Lung (tissue), 12 donors: ENCODE measurements around the gene TIMM23. TPM values are rescaled to one million over a fixed set of nuclear protein-coding genes. Genes with fewer than 3 reads are reported as not detected.
"Not testable (repeated sequence)": the region's sequence is repeated elsewhere in the genome, so short reads cannot be mapped to it uniquely, and the experiment has no call there.

Source experiments
- ATAC-seq: fragments of 200-7000 bp; cut with Tn5 transposase; one replicate; pipeline ENCODE4 v1.9.1; 2020; ENCODE audit warnings: moderate number of reproducible peaks; ENCODE audit not compliant: insufficient read depth, low FRiP score
- DNase-seq, 3 donors: peaks; one replicate each; pipeline ENCODE4 v3.0.0-alpha.2; 2013 to 2017
- H3K27ac ChIP-seq, 2 donors: one replicate each; pipeline ENCODE4 v1.5.1; 2013; ENCODE audit warnings: mild to moderate bottlenecking in 2 of 2, moderate library complexity in 2 of 2, control low read depth in 1 of 2, inconsistent platforms in 1 of 2, low read depth in 1 of 2, low read length in 1 of 2
- H3K27me3 ChIP-seq, 3 donors: one replicate each; pipeline ENCODE4 v1.5.1; 2013; ENCODE audit warnings: low read length in 2 of 3; ENCODE audit not compliant: control insufficient read depth in 3 of 3, insufficient read depth in 3 of 3
- H3K36me3 ChIP-seq, 4 donors: one replicate each; pipeline ENCODE4 v1.5.1; 2013; ENCODE audit warnings: low read length in 4 of 4, mild to moderate bottlenecking in 1 of 4, moderate library complexity in 1 of 4; ENCODE audit not compliant: control insufficient read depth in 4 of 4, insufficient read depth in 4 of 4
- H3K4me1 ChIP-seq, 5 donors: one replicate each; pipeline ENCODE4 v1.5.1; 2013; ENCODE audit warnings: low read length in 5 of 5, mild to moderate bottlenecking in 2 of 5, moderate library complexity in 1 of 5; ENCODE audit not compliant: control insufficient read depth in 5 of 5, insufficient read depth in 5 of 5
- H3K4me3 ChIP-seq: one replicate; pipeline ENCODE4 v1.5.1; 2013; ENCODE audit warnings: mild to moderate bottlenecking, control low read depth, moderate library complexity
- H3K9ac ChIP-seq, 2 donors: one replicate each; pipeline ENCODE4 v1.5.1; 2013; ENCODE audit warnings: low read length in 2 of 2, control low read depth in 1 of 2; ENCODE audit not compliant: insufficient read depth in 1 of 2
- H3K9me3 ChIP-seq, 4 donors: one replicate each; pipeline ENCODE4 v1.5.1; 2013; ENCODE audit warnings: low read length in 3 of 4, mild to moderate bottlenecking in 1 of 4, moderate library complexity in 1 of 4; ENCODE audit not compliant: control insufficient read depth in 4 of 4, insufficient read depth in 3 of 4
- WGBS, 2 donors: extraction: QIAGEN DNeasy Blood & Tissue Kit; methylation state at CpG; one replicate each; pipeline ENCODE4 v1.1.7; 2013; 5-methylcytosine and 5-hydroxymethylcytosine counted together
- polyA plus RNA-seq, 2 donors: library from polyadenylated mRNA; stranded (reverse); fragments of 200-250 nt; gene quantifications; one replicate each; pipeline ENCODE4 v1.2.1, GENCODE V29; 2013
- total RNA-seq, 2 donors: library from RNA; depleted of rRNA in 1 of 2; stranded (reverse); fragments of >200 nt in 1 of 2; gene quantifications; one replicate each; pipeline ENCODE4 v1.2.1, GENCODE V29; 2014 to 2021
- TF ChIP-seq, protein P1 (sequence below): IDR thresholded peaks from 2 replicates; pipeline ENCODE4 v1.5.1; 2012; ENCODE audit warnings: mild to moderate bottlenecking; ENCODE audit errors: control extremely low read depth, extremely low read depth
- donor health status: control.
- donor health status: control.
- donor health status: Bipolar disorder and iron deficiency.
- donor health status: healthy.
- donor health status: DM: yes; HTN: yes; CAD: no.

The TIMM23 gene
- total and polyA plus RNA-seq, 4 donors: 37.0 to 63.1 (median 46.5) TPM

DNA sequence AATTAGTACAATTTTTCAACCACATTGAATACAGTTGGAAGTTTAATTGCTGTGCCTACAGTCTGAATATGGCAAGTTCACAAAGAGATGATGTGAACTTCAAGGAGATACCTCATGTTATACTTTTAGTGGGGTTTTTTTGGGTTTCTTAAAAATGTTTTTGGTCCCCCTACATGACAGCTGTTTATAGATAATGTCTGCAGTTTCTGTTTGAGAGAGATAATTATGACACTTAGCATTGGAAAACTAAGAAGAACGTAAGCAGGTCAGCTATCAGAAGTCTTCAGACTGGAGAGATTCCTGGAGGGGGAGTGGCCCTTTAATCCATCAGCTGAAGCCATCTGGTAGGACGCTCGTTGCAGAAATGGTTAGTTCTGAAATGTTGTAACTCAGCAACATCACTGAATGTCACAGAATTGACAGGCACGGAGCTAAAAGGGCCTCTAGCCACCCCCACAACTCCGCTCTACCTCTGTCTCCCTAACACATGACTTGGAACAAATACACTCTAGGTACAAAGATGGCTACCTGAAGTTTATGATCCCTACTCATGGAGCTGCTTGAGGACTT, 29.0 kb downstream of the TIMM23 start:
- no peak for ATAC-seq
- 67 to 80% methylated on average over 5 of the region's 5 CpGs for WGBS, 2 donors

DNA sequence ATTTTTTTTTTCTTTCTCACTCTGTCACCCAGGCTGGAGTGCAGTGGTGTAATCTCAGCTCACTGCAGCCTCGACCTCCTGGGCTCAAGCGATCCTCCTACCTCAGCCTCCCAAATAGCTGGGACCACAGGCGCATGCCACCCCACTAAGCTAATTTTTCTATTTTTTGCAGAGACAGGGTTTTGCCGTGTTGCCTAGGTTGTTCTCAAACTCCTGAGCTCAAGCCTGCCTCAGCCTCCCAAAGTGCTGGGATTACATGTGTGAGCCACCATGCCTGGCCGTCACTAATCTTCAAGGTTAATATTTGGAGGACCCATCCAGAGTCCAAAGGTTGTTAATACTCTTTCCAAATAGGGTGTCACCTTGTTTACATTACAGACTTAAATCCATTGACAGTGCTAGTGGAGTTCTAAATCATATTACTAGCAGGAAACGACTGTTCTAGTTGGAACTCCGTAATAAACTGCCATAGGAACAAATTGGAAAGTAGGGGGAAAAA, 29.9 kb downstream of the TIMM23 start:
- H3K36me3 ChIP-seq: peaks cover 21 to 48% (median 26%) of the 10 kb centered on the region in 4 donors
- ATAC-seq, H3K27ac ChIP-seq, H3K9me3 ChIP-seq, H3K9ac ChIP-seq, H3K27me3 ChIP-seq, H3K4me1 ChIP-seq, H3K4me3 ChIP-seq, DNase-seq: not testable (repeated sequence)
- WGBS, 2 donors: 93 to 95% methylated on average over 7 of the region's 7 CpGs

More for the DNA sequence above, 29.0 kb downstream of the TIMM23 start:
- no peak overlapping the region for H3K4me3 ChIP-seq
- no peaks in the 10 kb centered on the region for H3K9me3 ChIP-seq
- TF ChIP-seq, protein P1, sequence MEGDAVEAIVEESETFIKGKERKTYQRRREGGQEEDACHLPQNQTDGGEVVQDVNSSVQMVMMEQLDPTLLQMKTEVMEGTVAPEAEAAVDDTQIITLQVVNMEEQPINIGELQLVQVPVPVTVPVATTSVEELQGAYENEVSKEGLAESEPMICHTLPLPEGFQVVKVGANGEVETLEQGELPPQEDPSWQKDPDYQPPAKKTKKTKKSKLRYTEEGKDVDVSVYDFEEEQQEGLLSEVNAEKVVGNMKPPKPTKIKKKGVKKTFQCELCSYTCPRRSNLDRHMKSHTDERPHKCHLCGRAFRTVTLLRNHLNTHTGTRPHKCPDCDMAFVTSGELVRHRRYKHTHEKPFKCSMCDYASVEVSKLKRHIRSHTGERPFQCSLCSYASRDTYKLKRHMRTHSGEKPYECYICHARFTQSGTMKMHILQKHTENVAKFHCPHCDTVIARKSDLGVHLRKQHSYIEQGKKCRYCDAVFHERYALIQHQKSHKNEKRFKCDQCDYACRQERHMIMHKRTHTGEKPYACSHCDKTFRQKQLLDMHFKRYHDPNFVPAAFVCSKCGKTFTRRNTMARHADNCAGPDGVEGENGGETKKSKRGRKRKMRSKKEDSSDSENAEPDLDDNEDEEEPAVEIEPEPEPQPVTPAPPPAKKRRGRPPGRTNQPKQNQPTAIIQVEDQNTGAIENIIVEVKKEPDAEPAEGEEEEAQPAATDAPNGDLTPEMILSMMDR: no peak
- no peak overlapping the region for H3K27ac ChIP-seq
- no peaks in the 10 kb centered on the region for H3K4me1 ChIP-seq
- no peaks in the 10 kb centered on the region for H3K27me3 ChIP-seq
- H3K36me3 ChIP-seq: peaks cover 19 to 40% (median 24%) of the 10 kb centered on the region in 4 donors
- H3K9ac ChIP-seq: no peak overlapping the region
- DNase-seq: no peak

DNA sequence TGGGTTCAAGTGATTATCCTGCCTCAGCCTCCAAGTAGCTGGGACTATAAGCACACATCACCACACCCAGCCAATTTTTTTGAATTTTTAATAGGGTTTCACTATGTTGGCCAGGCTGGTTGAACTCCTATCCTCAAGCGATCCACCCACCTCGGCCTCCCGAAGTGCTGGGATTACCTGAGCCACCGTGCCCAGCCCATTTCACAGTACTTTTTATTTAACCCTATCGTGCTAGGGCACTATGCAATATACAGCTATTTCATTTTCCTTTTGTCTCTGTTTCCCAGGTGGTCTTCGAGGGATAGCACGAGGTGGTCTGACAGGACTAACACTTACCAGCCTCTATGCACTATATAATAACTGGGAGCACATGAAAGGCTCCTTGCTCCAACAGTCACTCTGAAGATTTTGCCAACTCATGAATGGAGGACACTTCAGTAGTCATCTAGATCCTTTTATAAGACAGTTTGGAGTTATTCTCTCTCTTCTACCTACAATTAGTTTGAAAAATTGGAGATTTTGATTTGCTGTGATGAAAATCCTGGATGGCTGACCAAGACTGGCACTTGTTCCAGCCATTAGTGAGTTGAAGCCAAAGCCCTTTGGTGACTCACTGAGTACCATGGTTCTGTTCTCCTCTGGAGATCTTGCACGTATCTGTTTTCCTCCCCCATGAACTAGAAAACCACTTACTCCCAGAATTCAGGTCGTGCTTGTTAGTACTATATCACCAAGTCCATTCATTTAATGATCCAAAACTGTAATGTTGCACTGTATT, 30.8 kb downstream of the TIMM23 start:
- 91 to 94% methylated on average over 9 of the region's 9 CpGs for WGBS, 2 donors
- H3K9me3 ChIP-seq: no peaks in the 10 kb centered on the region
- TF ChIP-seq, protein P1: no peak
- ATAC-seq (no peak), DNase-seq (no peak)
- H3K4me1 ChIP-seq: no peaks in the 10 kb centered on the region
- H3K9ac ChIP-seq: no peak overlapping the region
- H3K36me3 ChIP-seq: peaks cover 25 to 51% (median 29%) of the 10 kb centered on the region in 4 donors
- no peaks in the 10 kb centered on the region for H3K27me3 ChIP-seq
- no peak overlapping the region for H3K27ac ChIP-seq
- H3K4me3 ChIP-seq: no peak overlapping the region

DNA sequence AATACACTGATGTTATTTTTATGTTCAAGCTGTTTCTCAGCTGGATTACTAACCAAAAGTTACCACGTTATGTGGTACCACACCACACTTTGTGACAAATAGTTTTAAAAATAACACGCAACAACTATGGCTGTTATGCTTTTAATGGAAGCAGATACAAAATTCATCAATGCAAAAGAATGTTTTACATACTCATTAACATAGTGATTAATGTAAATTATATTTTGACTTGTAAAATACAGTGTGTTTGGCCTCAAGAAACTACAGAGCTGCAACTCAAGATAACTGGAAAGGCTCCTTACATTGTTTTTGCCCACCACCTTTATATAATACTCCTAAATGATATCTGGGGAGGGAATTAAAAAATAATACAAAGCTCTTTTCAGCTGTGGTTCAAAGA, 32.7 kb downstream of the TIMM23 start:
- no peak for ATAC-seq
- H3K36me3 ChIP-seq: peaks cover 33 to 59% (median 39%) of the 10 kb centered on the region in 4 donors
- WGBS, 2 donors: 94 to 97% methylated on average over 2 of the region's 2 CpGs

More for the DNA sequence above, 32.7 kb downstream of the TIMM23 start:
- H3K27me3 ChIP-seq: no peaks in the 10 kb centered on the region
- TF ChIP-seq, protein P1: no peak
- no peak for DNase-seq
- no peak overlapping the region for H3K4me3 ChIP-seq
- no peak overlapping the region for H3K27ac ChIP-seq
- H3K4me1 ChIP-seq: no peaks in the 10 kb centered on the region
- no peak overlapping the region for H3K9ac ChIP-seq
- H3K9me3 ChIP-seq: no peaks in the 10 kb centered on the region
